HepG2 (cell line): Measurements from ENCODE around the gene CYLD. TPM values are rescaled to one million over a fixed set of nuclear protein-coding genes. Genes with fewer than 3 reads are reported as not detected.
A peak's percentile ranks its signal among the peaks of the same experiment; 100 is the strongest.

Experiments
- ASH2L ChIP-seq: fragments of 300-600, 200-600 bp; sonication (generic); IDR thresholded peaks from 2 replicates; pipeline ENCODE4 v1.7.0; 2017; ENCODE audit warnings: low read depth, mild to moderate bottlenecking, moderate library complexity, mixed read lengths, low read length; ENCODE audit not compliant: insufficient read length
- CHD4 ChIP-seq: fragments of 200-600 bp; sonication (generic); IDR thresholded peaks from 2 replicates; pipeline ENCODE4 v1.7.0; 2017; ENCODE audit warnings: mild to moderate bottlenecking, low read length, borderline replicate concordance
- FOXO1 ChIP-seq: sonication (generic); formaldehyde crosslinking; IDR thresholded peaks from 2 replicates; pipeline ENCODE4 v1.4.0; 2020; ENCODE audit warnings: missing genetic modification reagents
- HOXA7 ChIP-seq: sonication (generic); formaldehyde crosslinking; IDR thresholded peaks from 2 replicates; pipeline ENCODE4 v1.8.1; 2022; ENCODE audit warnings: mild to moderate bottlenecking, missing genetic modification reagents, moderate library complexity
- IRF2 ChIP-seq: IDR thresholded peaks from 2 replicates; pipeline ENCODE4 v1.6.1; 2018; ENCODE audit warnings: missing genetic modification reagents, missing compliant biosample characterization
- KDM6A ChIP-seq: IDR thresholded peaks from 2 replicates; pipeline ENCODE4 v1.6.1; 2016; ENCODE audit warnings: low read depth
- KLF6 ChIP-seq: IDR thresholded peaks from 2 replicates; pipeline ENCODE4 v1.8.0; 2016; ENCODE audit warnings: missing biosample characterization, missing genetic modification reagents
- MBD4 ChIP-seq: IDR thresholded peaks from 2 replicates; pipeline ENCODE4 v1.6.1; 2012; ENCODE audit warnings: low read length, inconsistent platforms, borderline replicate concordance
- SRSF4 ChIP-seq: fragments of 200-400 bp; formaldehyde crosslinking; IDR thresholded peaks from one replicate; pipeline ENCODE4 v1.6.1; 2018; ENCODE audit warnings: mild to moderate bottlenecking, low read depth, low read length, moderate library complexity; ENCODE audit not compliant: poor library complexity, severe bottlenecking
- YEATS2 ChIP-seq: sonication (generic); formaldehyde crosslinking; IDR thresholded peaks from 2 replicates; pipeline ENCODE4 v1.4.0; 2020; ENCODE audit warnings: missing genetic modification reagents, borderline replicate concordance
- ZNF225 ChIP-seq: sonication (generic); formaldehyde crosslinking; IDR thresholded peaks from 2 replicates; pipeline ENCODE4 v1.4.0; 2020; ENCODE audit warnings: mild to moderate bottlenecking, missing genetic modification reagents
- ZNF510 ChIP-seq: sonication (generic); formaldehyde crosslinking; IDR thresholded peaks from 2 replicates; pipeline ENCODE4 v1.4.0; 2020; ENCODE audit warnings: low read depth, mild to moderate bottlenecking, missing genetic modification reagents
- ZNF550 ChIP-seq: sonication (generic); formaldehyde crosslinking; IDR thresholded peaks from 2 replicates; pipeline ENCODE4 v1.4.0; 2020; ENCODE audit warnings: mild to moderate bottlenecking, missing genetic modification reagents, borderline replicate concordance
- ZNF747 ChIP-seq: sonication (generic); formaldehyde crosslinking; IDR thresholded peaks from 2 replicates; pipeline ENCODE4 v1.8.1; 2023; ENCODE audit warnings: missing genetic modification reagents, mild to moderate bottlenecking, borderline replicate concordance
- ZNF841 ChIP-seq: sonication (generic); formaldehyde crosslinking; IDR thresholded peaks from 2 replicates; pipeline ENCODE4 v1.8.1; 2023; ENCODE audit warnings: missing genetic modification reagents, borderline replicate concordance
- polyA plus RNA-seq, 8 experiments: library from polyadenylated mRNA; depleted of rRNA in 3 of 8; stranded (reverse) in 7 of 8; unstranded in 1 of 8; fragments of >200 nt; fragmentation: Illumina TruSeq in 4 of 8; extraction: Trizol in 4 of 8; gene quantifications; 2 replicates each; pipeline versions ENCODE4 v1.2.1 to v1.2.3, GENCODE V29; 2011 to 2016; ENCODE audit warnings: low read depth in 4 of 8, missing spikeins in 1 of 8, mixed read lengths in 1 of 8; ENCODE audit not compliant: insufficient read depth in 1 of 8
- total RNA-seq, 5 experiments: library from RNA; depleted of rRNA; stranded (reverse); fragments of >200 nt; fragmentation: Illumina TruSeq; extraction: Trizol; gene quantifications; 2 replicates each; pipeline ENCODE4 v1.2.3, GENCODE V29; 2016; ENCODE audit warnings: low read depth in 1 of 5
- TF ChIP-seq, protein P1 (sequence below): sonication (generic); formaldehyde crosslinking; IDR thresholded peaks from 2 replicates; pipeline ENCODE4 v1.4.0; 2020; ENCODE audit warnings: missing genetic modification reagents
- TF ChIP-seq, protein P2 (sequence below): sonication (generic); formaldehyde crosslinking; IDR thresholded peaks from 2 replicates; pipeline ENCODE4 v1.8.0; 2023; ENCODE audit warnings: mild to moderate bottlenecking, missing genetic modification reagents
- TF ChIP-seq, protein P3 (sequence below): IDR thresholded peaks from 2 replicates; pipeline ENCODE4 v1.6.1; 2018; ENCODE audit warnings: missing genetic modification reagents
- TF ChIP-seq, protein P4 (sequence below): sonication (generic); formaldehyde crosslinking; IDR thresholded peaks from 2 replicates; pipeline ENCODE4 v1.5.0; 2020; ENCODE audit warnings: mild to moderate bottlenecking, missing genetic modification reagents
- TF ChIP-seq, protein P5 (sequence below): sonication (generic); formaldehyde crosslinking; IDR thresholded peaks from 2 replicates; pipeline ENCODE4 v1.4.0; 2020; ENCODE audit warnings: mild to moderate bottlenecking, missing genetic modification reagents

The CYLD gene
- total and polyA plus RNA-seq, 2 of the 13 experiments (the other 11 are each of a cell fraction or from before 2014, with no cell fraction given): 6.1 to 11.4 TPM

DNA sequence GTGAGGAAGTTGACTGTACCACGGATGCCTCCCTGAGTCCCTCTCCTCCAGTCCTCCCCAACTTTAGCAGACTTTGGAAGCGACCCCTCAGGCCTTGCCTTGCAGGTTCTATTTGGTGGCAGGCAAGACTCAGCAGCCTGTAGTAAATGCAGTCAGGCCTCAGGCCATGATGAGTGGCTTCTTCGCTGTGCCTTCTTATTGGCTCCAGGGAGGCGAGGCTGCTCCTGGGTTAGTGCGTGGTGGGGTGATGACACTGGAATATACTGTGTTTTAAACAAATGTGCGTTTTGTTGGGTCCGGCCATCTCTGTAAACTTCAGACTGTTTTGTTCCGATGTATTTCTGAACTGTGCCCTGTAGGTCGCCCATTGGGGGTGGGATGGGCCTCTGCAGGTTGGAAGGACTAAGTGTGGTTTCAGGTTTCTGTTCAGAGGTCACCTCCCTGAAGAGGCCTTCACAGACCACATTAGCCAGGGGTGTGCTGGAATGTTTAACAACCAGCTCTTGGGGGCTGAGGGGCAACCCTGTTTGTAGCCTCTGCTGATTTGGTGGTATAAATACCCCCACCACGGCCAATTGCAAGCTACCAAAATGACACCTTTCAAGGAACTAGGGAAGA is 62.5 kb downstream of the CYLD start (continued):
- TF ChIP-seq, protein P1, sequence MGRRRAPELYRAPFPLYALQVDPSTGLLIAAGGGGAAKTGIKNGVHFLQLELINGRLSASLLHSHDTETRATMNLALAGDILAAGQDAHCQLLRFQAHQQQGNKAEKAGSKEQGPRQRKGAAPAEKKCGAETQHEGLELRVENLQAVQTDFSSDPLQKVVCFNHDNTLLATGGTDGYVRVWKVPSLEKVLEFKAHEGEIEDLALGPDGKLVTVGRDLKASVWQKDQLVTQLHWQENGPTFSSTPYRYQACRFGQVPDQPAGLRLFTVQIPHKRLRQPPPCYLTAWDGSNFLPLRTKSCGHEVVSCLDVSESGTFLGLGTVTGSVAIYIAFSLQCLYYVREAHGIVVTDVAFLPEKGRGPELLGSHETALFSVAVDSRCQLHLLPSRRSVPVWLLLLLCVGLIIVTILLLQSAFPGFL (CRISPR knock-in tag): no peak
- TF ChIP-seq, protein P2, sequence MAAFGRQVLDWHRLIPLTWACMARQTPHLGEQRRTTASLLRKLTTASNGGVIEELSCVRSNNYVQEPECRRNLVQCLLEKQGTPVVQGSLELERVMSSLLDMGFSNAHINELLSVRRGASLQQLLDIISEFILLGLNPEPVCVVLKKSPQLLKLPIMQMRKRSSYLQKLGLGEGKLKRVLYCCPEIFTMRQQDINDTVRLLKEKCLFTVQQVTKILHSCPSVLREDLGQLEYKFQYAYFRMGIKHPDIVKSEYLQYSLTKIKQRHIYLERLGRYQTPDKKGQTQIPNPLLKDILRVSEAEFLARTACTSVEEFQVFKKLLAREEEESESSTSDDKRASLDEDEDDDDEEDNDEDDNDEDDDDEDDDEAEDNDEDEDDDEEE: no peak
- TF ChIP-seq, protein P3, sequence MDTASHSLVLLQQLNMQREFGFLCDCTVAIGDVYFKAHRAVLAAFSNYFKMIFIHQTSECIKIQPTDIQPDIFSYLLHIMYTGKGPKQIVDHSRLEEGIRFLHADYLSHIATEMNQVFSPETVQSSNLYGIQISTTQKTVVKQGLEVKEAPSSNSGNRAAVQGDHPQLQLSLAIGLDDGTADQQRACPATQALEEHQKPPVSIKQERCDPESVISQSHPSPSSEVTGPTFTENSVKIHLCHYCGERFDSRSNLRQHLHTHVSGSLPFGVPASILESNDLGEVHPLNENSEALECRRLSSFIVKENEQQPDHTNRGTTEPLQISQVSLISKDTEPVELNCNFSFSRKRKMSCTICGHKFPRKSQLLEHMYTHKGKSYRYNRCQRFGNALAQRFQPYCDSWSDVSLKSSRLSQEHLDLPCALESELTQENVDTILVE (CRISPR knock-in tag): peak; percentile 85
- peak; percentile 73; the same call in 1 of the 2 replicates for TF ChIP-seq FOXO1 (CRISPR knock-in tag)
- TF ChIP-seq KLF6: no peak
- TF ChIP-seq, protein P4, sequence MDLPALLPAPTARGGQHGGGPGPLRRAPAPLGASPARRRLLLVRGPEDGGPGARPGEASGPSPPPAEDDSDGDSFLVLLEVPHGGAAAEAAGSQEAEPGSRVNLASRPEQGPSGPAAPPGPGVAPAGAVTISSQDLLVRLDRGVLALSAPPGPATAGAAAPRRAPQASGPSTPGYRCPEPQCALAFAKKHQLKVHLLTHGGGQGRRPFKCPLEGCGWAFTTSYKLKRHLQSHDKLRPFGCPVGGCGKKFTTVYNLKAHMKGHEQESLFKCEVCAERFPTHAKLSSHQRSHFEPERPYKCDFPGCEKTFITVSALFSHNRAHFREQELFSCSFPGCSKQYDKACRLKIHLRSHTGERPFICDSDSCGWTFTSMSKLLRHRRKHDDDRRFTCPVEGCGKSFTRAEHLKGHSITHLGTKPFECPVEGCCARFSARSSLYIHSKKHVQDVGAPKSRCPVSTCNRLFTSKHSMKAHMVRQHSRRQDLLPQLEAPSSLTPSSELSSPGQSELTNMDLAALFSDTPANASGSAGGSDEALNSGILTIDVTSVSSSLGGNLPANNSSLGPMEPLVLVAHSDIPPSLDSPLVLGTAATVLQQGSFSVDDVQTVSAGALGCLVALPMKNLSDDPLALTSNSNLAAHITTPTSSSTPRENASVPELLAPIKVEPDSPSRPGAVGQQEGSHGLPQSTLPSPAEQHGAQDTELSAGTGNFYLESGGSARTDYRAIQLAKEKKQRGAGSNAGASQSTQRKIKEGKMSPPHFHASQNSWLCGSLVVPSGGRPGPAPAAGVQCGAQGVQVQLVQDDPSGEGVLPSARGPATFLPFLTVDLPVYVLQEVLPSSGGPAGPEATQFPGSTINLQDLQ (CRISPR knock-in tag): no peak
- peak; percentile 97 for TF ChIP-seq KDM6A (CRISPR knock-in tag)
- TF ChIP-seq ZNF747 (CRISPR knock-in tag): no peak
- peak; percentile 37 for TF ChIP-seq IRF2 (CRISPR knock-in tag)
- TF ChIP-seq SRSF4: no peak
- TF ChIP-seq, protein P5, sequence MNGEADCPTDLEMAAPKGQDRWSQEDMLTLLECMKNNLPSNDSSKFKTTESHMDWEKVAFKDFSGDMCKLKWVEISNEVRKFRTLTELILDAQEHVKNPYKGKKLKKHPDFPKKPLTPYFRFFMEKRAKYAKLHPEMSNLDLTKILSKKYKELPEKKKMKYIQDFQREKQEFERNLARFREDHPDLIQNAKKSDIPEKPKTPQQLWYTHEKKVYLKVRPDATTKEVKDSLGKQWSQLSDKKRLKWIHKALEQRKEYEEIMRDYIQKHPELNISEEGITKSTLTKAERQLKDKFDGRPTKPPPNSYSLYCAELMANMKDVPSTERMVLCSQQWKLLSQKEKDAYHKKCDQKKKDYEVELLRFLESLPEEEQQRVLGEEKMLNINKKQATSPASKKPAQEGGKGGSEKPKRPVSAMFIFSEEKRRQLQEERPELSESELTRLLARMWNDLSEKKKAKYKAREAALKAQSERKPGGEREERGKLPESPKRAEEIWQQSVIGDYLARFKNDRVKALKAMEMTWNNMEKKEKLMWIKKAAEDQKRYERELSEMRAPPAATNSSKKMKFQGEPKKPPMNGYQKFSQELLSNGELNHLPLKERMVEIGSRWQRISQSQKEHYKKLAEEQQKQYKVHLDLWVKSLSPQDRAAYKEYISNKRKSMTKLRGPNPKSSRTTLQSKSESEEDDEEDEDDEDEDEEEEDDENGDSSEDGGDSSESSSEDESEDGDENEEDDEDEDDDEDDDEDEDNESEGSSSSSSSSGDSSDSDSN: peak; percentile 67; the same call in 1 of the 2 replicates
- 0 out of 2 replicates have a peak, but pooled peaks have one; percentile 41 for TF ChIP-seq YEATS2 (CRISPR knock-in tag)
- no peak for TF ChIP-seq CHD4
- no peak for TF ChIP-seq ZNF841 (CRISPR knock-in tag)
- 0 out of 2 replicates have a peak, but pooled peaks have one; percentile 39 for TF ChIP-seq ZNF225
- no peak for TF ChIP-seq MBD4
- TF ChIP-seq ASH2L: peak; percentile 70
- TF ChIP-seq ZNF510: 0 out of 2 replicates have a peak, but pooled peaks have one; percentile 20
- no peak for TF ChIP-seq ZNF550 (CRISPR knock-in tag)
- no peak for TF ChIP-seq HOXA7 (CRISPR knock-in tag)
